ENCODE results near the gene MTHFD1L.
"Not testable (repeated sequence)": the region's sequence is repeated elsewhere in the genome, so short reads cannot be mapped to it uniquely, and the experiment has no call there.

Gene MTHFD1L

DNA sequence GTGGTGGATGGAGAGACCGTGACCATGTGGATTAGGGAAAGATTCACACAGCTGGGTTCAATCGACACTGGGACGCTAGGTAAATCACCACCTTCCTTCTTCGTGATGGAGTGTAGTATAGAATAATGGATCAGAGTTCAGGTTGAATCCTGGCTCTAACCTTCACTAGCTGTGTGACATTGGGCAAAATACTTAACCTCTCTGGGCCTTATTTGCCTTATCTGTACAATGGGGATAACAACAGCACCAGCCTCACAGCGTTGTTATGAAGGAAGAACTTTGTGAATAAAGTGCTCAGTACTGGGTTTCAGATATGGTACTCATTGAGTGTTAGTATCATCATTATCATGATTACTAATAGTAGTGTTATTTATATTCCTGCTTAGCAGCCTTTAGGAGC is 248.1 kb downstream of the MTHFD1L start:
- no peak for DNase-seq (ENCODE audit: low read depth in 2 of 3, low spot score in 1 of 3)

DNA sequence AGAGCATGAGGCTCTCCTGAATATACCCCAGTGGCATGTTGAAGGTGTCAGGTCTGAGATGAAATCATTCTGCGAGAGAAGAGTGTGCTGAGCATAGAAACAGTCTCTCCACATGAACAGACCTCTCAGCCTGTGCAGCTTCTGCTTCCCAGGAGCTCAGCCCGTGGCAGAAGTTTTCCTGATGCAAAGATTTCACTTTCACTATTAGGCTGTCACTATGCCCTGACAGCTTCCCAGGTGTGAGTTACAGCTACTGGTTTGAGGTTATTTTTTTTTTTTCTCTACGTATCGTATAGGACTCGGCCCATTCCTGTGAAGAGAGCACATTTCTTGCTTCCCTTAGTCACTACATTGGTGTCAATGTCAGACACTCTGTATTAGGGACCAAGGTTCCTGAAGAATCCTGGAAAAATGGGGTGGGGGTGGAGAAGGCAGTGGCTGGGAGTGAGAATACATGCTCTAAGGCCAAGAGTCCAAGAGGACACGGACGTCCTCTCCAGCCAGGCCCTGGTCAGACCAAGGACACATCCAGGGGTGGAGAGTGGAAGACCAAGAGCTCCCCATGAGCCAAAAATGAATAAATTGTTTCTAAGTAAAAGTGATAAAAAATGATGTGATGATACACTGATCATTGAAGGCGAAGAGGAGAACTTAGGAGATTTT is 253.1 kb downstream of the MTHFD1L start:
- DNase-seq (ENCODE audit: low read depth in 2 of 3, low spot score in 1 of 3), result no peak

DNA sequence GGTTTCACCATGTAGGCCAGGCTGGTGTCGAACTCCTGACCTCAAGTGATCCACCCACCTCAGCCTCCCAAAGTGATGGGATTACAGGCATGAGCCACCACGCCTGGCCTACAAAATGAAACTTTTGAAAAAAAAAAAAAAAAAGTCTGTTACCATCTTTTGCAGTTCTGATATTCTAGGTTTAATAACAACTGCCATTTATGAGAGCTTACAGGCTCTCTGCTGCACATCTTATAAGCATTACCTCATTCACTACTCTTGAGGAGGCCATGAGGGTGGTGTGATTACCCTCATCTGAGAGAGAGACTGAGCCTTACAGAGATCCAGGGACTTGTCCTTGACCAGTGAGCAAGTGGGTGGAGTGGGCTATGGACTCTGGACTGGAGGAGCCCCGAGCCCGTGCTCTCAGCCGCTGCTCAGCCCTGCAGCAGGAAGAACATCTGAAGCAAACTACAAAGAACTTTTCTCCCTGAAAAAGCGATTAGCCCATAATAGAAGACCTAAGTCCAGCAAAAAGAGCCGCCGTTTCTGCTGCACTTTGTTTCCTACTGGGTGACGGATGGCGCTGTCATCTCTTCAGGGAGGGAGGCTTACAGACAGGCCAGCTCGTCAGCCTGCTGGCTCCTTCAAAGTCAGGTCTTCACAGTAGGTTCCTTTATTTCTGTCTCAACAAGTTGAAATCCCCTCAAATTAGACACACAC is 254.5 kb downstream of the MTHFD1L start:
- DNase-seq (ENCODE audit: low read depth in 2 of 3, low spot score in 1 of 3), result no peak

DNA sequence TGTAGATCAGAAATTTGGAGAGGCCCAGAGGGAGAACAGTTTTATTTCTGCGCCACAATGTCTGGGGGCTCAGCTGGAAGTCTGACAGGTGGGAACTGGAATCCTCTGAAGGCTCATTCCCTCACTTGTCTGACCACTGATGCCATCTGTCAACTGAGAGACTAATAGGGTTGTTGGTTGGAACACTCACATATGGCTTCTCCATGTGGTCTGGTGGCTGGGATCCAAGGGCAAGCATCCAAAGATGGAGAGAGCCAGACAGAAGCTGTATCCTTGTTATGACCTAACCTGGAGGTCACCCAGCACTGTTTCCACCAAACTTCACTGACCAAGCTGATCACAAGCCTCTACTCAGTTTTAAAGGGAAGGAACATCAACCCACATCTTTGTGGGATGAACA is 256.4 kb downstream of the MTHFD1L start:
- DNase-seq (ENCODE audit: low read depth in 2 of 3, low spot score in 1 of 3), result no peak

DNA sequence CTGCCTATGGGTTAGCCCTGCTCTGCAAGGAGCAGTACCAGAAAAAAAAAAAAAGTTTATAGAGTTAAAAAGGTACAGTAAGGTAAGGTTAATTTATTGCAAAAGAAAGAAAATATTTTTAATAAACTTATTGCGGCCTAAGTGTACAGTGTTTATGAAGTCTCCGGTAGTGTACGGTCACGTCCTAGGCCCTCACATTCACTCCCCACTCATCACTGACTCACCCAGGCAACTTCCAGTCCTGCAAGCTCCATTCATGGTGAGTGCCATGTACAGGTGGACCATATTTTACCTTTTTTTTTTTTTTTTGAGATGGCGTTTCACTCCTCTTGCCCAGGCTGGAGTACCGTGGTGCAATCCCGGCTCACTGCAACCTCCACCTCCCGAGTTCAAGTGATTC is 258.1 kb downstream of the MTHFD1L start:
- not testable (repeated sequence) for DNase-seq (ENCODE audit: low read depth in 2 of 3, low spot score in 1 of 3)

DNA sequence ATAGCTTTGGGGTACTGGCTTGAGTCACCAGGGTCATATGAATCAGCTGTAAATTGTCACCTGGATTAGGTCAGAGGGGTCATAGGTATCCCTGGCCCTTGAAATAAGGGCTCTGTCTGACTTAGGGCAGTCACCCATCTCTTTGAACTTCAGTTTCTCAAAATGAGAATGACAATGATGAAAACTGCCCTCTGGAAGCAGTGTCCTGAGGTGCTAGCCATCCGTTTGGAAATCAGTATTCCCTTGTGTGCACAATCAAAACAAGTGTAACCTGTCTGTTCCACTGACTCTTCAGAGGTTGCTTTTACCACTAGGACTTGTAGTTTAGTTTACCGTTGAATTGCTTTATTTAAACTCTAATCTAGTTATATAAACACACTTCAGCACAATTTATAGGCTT is 259.7 kb downstream of the MTHFD1L start:
- not testable (repeated sequence) for DNase-seq (ENCODE audit: low read depth in 2 of 3, low spot score in 1 of 3)

DNA sequence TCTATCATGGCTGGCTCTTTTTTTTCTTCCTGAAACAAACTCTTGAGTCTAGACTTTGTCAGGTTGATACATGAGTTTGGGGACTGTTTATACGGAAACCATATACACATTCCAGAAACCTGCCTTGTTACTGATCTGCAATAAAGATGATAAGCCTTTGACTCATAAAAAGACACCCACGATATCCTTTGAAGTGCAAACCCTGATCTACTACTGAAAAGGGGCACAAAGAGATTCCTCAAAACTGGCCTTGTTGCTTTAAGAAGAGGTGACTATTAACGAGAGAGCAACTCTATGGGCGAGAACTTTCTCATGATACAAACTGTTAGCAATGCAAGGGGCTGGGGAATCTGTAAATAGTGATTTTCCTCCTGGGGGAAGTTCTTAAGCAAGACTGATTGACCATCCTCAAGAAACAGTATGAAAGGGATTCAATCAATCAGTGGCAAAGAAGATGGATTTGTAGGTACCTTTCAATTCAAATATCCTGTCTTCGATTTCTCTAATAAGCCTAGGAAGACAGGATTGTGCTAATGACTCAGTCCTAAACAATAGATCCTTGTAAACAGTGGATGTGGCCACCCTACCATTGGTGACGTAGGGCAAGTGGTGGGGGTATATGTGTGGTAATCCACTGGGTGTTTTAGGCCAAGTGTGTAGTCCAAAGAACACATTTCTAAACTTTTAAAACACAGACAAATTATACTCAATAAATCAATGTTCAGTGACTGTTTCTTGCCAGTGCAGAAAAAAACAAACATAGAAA is 260.3 kb downstream of the MTHFD1L start:
- not testable (repeated sequence) for DNase-seq (ENCODE audit: low read depth in 2 of 3, low spot score in 1 of 3)

DNA sequence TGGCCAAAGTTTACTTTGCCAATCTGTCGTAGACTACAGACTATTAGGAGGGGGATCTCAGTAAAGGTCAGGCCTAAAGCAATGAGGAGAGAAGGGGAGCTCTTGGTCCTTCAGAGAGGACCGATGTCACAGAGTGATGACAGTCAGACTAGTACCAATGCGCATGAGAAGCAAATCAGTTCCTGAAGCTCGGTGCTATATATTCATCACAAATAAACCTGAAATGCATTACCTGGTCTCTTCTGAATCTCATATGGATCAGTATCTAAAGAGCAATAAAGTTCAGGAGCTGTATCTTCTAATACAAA is 260.9 kb downstream of the MTHFD1L start:
- DNase-seq (ENCODE audit: low read depth in 2 of 3, low spot score in 1 of 3), result not testable (repeated sequence)

DNA sequence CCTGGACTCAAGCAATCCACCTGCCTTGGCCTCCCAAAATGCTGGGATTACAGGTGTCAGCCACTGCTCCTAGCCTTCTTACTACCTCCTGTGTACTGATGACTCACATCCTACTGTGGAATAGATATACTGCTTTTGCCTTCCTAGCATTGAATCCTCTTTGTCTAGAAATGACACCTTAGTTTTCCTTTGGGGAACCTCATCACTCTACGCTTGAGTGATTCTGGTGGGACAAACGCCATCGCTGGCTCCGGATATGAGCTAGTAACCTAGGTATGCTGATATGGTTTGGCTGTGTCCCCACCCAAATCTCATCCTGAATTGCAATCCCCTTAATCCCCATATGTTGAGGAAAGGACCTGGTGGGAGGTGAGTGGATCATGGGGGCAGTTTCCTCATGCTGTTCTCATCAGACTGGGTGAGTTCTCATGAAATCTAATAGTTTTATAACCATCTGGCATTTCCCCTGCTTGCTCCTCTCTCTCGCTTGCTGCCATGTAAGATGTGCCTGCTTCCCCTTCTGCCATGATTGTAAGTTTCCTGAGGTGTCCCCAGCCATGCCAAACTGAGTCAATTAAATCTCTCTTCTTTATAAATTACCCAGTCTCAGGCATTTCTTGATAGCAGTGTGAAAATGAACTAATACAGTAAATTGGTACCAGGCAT is 261.8 kb downstream of the MTHFD1L start:
- not testable (repeated sequence) for DNase-seq (ENCODE audit: low read depth in 2 of 3, low spot score in 1 of 3)

DNA sequence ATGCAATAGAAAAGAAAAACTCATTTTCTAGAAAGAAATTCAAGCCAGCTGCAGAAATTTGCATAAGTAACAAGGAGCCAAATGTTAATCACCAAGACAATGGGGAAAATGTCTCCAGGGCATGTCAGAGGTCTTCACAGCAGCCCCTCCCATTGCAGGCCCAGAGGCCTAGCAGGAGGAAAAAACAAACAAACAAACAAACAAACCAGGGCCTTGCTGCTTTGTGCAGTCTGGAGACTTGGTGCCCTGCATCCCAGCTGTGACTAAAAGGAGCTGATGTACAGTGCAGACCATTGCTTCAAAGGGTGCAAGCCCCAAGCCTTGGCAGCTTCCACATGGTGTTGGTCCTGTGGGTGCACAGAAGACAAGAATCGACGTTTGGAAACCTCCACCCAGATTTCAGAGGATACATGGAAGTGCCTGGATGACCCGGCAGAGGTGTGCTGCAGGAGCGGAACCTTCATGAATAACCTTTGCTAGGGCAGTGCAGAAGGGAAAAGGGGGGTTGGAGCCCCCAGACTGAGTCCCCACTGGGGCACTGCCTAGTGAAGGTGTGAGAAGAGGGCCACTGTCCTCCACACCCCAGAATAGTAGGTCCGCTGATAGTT is 263.4 kb downstream of the MTHFD1L start:
- no peak for DNase-seq (ENCODE audit: low read depth in 2 of 3, low spot score in 1 of 3)

DNA sequence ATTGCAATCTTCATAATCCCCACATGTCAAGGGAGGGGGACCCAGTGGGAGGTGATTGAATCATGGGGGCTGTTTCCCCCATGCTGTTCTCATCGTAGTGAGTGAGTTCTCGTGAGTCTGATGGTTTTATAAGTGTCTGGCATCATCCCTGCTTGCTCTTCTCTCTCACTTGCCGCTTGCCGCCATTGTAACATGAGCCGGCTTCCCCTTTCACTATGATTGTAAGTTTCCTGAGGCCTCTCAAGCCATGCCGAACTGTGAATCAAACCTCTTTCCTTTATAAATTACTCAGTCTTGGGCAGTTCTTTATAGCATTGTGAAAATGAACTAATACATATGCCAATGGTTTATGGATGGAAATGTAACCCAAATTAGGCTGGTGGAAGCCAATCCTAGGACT is 264.8 kb downstream of the MTHFD1L start:
- DNase-seq (ENCODE audit: low read depth in 2 of 3, low spot score in 1 of 3), result no peak

DNA sequence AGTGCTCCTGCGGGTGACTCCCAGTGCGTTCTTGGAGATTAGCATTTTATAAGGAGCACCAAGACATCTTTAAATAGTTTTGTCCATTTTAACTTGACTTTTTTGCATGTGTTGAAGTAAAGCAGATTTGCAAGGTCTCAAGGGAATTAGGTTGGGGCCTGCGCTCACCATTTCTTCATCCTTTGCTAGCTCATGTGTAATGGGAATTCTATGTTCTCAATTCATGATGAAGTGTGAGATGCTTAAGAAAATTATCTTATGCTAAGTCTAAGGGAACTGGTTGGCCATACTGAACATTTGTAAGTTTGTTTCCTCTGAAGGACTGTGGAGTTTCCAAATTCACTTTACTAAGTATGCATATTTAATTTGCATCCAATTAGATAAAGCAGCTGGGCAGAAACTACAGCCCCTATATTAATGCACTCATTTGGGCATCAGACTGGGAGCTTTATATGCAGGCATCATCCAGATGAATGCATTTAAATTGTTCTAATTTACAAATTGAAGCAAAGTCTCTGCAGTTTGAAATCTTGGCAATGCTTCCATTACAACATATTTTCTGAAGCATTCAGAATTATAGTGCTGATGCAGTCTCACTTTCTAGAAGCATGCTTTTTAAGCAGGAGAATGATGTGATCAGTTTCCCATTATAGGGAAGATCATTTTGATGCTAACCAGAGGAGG is 266.0 kb downstream of the MTHFD1L start:
- DNase-seq (ENCODE audit: low read depth in 2 of 3, low spot score in 1 of 3), result no peak

DNA sequence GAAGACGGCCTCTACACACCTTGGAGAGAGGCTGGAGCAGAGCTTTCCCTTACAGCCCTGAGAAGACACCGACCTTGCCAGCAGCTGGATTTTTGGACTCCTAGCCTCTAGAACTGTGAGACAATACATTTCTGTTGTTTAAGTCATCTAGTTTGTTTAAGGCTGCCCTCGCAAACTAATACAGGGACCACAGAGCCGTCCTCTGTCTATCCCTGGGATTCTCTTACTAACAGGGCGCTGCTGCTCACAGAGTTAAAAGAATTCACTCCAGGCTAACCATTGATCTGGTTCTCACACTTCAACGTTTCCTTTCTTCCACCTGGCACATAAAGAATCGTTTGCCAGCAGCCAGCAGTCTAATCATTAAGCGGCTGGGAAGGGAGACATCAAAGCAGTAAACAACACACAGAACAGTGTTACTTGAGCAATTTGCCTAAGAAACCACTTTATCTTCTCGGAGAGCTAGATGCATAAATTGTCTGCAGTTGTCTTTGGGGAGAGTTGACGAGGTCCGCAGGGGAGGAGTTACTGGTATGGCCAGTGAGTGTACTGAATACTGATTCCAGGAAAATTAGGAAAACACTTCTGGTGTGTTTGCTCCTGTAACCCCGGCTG is 270.7 kb downstream of the MTHFD1L start:
- no peak for DNase-seq (ENCODE audit: low read depth in 2 of 3, low spot score in 1 of 3)

DNA sequence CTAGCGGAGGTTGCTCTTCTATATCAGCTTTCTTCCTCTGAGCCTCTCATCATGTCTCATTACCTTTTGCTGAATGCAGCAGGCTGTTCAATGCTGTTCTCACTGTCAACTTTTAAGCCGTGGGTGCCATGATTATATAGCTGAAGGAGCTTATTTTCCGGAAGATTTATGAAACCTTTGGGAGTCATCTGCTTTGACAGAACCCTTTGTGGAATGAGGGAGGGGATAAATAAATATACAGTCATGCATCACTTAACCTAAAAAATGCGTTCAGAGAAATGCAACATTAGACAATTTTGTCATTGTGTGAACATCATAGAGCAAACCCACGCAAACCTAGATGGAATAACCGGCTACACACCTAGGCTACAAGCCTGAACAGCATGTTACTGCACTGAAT is 272.0 kb downstream of the MTHFD1L start:
- DNase-seq (ENCODE audit: low read depth in 2 of 3, low spot score in 1 of 3), result no peak

DNA sequence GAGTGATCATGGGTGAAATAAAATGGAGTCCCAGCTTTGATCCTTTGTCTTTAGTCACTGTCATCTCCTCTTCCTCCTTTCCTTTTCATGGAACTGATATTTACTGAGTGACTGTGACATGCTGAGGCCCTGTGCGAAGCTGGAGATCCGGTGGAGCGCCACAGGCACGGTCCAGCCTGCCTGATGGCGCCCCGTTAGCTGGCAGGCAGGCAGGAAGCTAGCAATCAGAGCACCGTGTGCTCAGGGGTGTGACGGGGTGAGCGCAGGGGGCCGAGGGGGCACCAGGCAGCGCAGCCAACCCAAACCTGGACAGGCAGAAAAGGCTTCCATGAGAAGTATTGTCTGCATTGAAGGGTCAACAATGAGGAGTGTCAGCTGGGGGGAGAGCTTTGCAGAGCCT is 274.0 kb downstream of the MTHFD1L start:
- no peak for DNase-seq (ENCODE audit: low read depth in 2 of 3, low spot score in 1 of 3)

DNA sequence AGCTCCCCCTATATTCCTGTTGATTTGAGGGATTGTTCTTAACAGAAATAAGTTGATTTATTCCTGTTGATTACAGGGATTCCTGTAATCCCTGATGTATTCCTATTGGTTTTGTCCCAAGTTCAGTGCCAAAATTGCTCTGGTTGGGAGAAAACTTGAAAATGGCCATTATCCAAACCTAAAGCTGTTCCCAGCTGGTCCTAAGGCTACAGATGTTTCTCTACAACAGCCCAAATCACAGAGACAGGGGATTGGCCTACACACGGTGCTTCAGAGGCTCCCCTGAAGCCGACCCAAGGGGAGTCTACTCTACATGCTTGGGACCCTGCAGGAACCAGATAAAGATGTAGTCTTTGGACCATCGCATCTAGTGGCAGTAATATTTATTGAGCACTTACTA is 275.3 kb downstream of the MTHFD1L start:
- DNase-seq (ENCODE audit: low read depth in 2 of 3, low spot score in 1 of 3), result no peak

DNA sequence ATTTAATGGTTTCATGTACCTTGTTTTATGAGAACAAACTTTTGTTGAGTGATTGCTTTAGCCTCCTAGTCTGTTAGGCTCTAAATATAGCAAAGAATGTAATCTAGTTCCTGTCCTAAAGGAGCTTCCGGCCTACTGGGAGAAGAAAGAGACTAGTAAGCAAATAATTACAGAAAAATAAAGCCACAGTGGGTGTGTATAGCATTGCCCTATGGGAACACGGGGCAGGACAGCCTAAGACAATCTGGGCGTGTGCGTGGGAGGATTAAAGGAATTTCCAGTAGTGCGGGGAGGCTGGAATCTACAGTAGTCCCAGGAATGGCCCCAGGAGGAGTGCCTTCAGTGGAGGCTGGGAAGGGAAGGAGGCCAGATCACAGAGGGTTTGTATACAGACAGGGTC is 276.2 kb downstream of the MTHFD1L start:
- DNase-seq (ENCODE audit: low read depth in 2 of 3, low spot score in 1 of 3), result no peak

DNA sequence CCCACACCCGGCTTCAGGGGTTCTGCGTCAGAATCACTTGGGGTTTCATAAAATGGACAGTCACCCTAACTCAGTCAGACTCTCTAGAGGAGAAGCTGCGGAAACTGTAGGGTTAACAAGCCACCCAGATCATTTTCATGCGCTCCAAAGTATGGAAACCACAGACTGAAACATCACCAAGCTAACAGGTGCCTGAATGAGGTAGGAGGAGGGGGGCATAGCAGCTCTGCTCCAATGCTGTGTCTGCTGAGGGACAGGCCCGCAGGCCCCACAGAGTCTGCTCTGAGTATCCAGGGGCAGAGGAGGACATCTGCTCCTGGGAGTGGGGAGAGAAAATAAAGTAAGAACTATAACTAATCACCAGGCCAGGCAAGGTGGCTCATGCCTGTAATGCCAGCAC is 277.2 kb downstream of the MTHFD1L start:
- no peak for DNase-seq (ENCODE audit: low read depth in 2 of 3, low spot score in 1 of 3)

DNA sequence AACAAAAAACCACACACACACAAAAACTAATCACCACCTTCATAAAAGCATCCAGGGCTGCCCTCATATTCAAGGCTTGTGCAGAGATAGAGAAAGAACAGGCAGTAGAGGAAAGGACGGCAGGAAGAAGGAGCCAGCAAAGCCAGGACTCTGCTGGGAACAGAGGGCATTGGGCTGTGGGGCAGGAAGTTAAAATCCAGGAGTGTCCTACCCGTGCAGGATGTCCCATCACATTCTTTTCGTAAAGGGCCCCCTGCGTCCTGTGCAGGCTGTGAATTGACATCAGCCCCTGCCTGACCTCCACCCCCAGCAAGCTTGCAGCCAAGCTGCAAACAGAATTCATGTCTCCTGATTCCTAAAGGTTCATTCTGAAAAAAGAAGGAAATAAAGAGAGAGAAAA is 277.8 kb downstream of the MTHFD1L start:
- no peak for DNase-seq (ENCODE audit: low read depth in 2 of 3, low spot score in 1 of 3)

DNA sequence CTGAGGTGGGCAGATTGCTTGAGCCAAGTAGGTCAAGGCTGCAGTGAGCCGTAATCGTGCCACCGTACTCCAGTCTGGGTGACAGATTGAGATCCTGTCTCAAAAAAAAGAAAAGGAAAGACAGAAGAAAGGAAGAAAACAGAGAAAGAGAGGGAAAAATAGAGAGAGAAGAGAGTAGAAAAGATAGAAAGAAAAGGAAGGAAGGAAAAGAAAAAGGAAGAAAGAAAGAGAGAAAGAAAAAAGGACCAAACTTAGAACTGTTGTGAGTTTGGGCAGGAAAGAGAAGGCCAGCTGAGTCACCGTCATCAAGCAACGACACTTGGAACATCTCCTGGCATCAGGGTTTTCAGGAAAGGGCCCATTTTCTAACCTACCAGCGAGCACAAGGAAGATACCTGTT is 278.3 kb downstream of the MTHFD1L start:
- DNase-seq (ENCODE audit: low read depth in 2 of 3, low spot score in 1 of 3), result no peak
